B cell (primary cell): ENCODE data around the gene TNMD.

Experiments
- CTCF ChIP-seq: fragments of 200-600 bp; IDR thresholded peaks from one replicate; pipeline ENCODE4 v1.8.0; 2022; ENCODE audit warnings: antibody characterized with exemption, mild to moderate bottlenecking
- EZH2 ChIP-seq: IDR thresholded peaks from 2 replicates; pipeline ENCODE4 v1.6.1; 2012; ENCODE audit warnings: borderline replicate concordance, low read depth, mild to moderate bottlenecking, moderate library complexity, low read length; ENCODE audit not compliant: insufficient read depth, poor library complexity, severe bottlenecking

- no peak for TF ChIP-seq CTCF
- no peak for TF ChIP-seq EZH2
Measured at GRCh38 chrX:100609591-100609990, 24.9 kb downstream of the TNMD start.
